ENCODE measurements around the gene SEC16B. TPM values are rescaled to one million over a fixed set of nuclear protein-coding genes. Genes with fewer than 3 reads are reported as not detected.
"Not testable (repeated sequence)": the region's sequence is repeated elsewhere in the genome, so short reads cannot be mapped to it uniquely, and the experiment has no call there.

SEC16B gene
- total and polyA plus RNA-seq, 4 donors = 10.9 to 56.8 (median 29.4) TPM

GRCh38 chr1:177995369-177995768, 25.5 kb upstream of the SEC16B start (continued):
- TF ChIP-seq, protein P1, sequence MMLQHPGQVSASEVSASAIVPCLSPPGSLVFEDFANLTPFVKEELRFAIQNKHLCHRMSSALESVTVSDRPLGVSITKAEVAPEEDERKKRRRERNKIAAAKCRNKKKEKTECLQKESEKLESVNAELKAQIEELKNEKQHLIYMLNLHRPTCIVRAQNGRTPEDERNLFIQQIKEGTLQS (IDR thresholded peaks at IDR 0.05) = no peak

GRCh38 chr1:177986281-177986680, 16.4 kb upstream of the SEC16B start:
- not testable (repeated sequence) for H3K9me3 ChIP-seq (ENCODE audit: control insufficient read depth in 4 of 4, low read length in 3 of 4); H3K27me3 ChIP-seq (ENCODE audit: control insufficient read depth in 4 of 4, insufficient read depth in 4 of 4, low read length in 3 of 4); H3K27ac ChIP-seq (ENCODE audit: low read depth in 1 of 2, low read length in 2 of 2); DNase-seq (ENCODE audit: low spot score); H3K4me3 ChIP-seq (ENCODE audit: low read depth in 1 of 3, low read length in 3 of 3); H3K9ac ChIP-seq (ENCODE audit: low read depth in 1 of 2, low read length in 2 of 2); H3K4me1 ChIP-seq (ENCODE audit: control insufficient read depth in 4 of 4, insufficient read depth in 4 of 4, low read length in 3 of 4); H3K36me3 ChIP-seq (ENCODE audit: control insufficient read depth in 4 of 4, insufficient read depth in 3 of 4, low read depth in 1 of 4, low read length in 3 of 4)
- WGBS = 83% methylated on average over 5 of the region's 5 CpGs

- no peak overlapping the region for H3K27ac ChIP-seq (ENCODE audit: low read depth in 1 of 2, low read length in 2 of 2)
- H3K4me3 ChIP-seq (ENCODE audit: low read depth in 1 of 3, low read length in 3 of 3) = no peak overlapping the region
- H3K36me3 ChIP-seq (ENCODE audit: control insufficient read depth in 4 of 4, insufficient read depth in 3 of 4, low read depth in 1 of 4, low read length in 3 of 4) = peaks cover 0 to 5% (median under 1%) of the 10 kb centered on the region in 4 donors
- TF ChIP-seq EGR1 (IDR thresholded peaks at IDR 0.05; ENCODE audit: low read depth in 2 of 2) = no peak
- no peak for TF ChIP-seq HNF4A (conservative IDR thresholded peaks at IDR 0.05)
- TF ChIP-seq RAD21 (IDR thresholded peaks at IDR 0.05) = no peak
- TF ChIP-seq, protein P2, sequence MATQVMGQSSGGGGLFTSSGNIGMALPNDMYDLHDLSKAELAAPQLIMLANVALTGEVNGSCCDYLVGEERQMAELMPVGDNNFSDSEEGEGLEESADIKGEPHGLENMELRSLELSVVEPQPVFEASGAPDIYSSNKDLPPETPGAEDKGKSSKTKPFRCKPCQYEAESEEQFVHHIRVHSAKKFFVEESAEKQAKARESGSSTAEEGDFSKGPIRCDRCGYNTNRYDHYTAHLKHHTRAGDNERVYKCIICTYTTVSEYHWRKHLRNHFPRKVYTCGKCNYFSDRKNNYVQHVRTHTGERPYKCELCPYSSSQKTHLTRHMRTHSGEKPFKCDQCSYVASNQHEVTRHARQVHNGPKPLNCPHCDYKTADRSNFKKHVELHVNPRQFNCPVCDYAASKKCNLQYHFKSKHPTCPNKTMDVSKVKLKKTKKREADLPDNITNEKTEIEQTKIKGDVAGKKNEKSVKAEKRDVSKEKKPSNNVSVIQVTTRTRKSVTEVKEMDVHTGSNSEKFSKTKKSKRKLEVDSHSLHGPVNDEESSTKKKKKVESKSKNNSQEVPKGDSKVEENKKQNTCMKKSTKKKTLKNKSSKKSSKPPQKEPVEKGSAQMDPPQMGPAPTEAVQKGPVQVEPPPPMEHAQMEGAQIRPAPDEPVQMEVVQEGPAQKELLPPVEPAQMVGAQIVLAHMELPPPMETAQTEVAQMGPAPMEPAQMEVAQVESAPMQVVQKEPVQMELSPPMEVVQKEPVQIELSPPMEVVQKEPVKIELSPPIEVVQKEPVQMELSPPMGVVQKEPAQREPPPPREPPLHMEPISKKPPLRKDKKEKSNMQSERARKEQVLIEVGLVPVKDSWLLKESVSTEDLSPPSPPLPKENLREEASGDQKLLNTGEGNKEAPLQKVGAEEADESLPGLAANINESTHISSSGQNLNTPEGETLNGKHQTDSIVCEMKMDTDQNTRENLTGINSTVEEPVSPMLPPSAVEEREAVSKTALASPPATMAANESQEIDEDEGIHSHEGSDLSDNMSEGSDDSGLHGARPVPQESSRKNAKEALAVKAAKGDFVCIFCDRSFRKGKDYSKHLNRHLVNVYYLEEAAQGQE (IDR thresholded peaks at IDR 0.05) = no peak
- TF ChIP-seq NR2F2 (IDR thresholded peaks at IDR 0.05) = no peak
- no peak for TF ChIP-seq YY1 (IDR thresholded peaks at IDR 0.05)
- TF ChIP-seq, protein P1 (IDR thresholded peaks at IDR 0.05) = no peak
- no peak for TF ChIP-seq FOXA1 (IDR thresholded peaks at IDR 0.05)
- TF ChIP-seq, protein P3, sequence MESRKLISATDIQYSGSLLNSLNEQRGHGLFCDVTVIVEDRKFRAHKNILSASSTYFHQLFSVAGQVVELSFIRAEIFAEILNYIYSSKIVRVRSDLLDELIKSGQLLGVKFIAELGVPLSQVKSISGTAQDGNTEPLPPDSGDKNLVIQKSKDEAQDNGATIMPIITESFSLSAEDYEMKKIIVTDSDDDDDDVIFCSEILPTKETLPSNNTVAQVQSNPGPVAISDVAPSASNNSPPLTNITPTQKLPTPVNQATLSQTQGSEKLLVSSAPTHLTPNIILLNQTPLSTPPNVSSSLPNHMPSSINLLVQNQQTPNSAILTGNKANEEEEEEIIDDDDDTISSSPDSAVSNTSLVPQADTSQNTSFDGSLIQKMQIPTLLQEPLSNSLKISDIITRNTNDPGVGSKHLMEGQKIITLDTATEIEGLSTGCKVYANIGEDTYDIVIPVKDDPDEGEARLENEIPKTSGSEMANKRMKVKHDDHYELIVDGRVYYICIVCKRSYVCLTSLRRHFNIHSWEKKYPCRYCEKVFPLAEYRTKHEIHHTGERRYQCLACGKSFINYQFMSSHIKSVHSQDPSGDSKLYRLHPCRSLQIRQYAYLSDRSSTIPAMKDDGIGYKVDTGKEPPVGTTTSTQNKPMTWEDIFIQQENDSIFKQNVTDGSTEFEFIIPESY (IDR thresholded peaks at IDR 0.05) = no peak
- TF ChIP-seq SP1 (IDR thresholded peaks at IDR 0.05) = no peak
- TF ChIP-seq FOXA2 (IDR thresholded peaks at IDR 0.05) = no peak
- TF ChIP-seq GABPA (IDR thresholded peaks at IDR 0.05 in 1 of 2, conservative IDR thresholded peaks at IDR 0.05 in 1 of 2) = no peak
- no peak overlapping the region for H3K9ac ChIP-seq (ENCODE audit: low read depth in 1 of 2, low read length in 2 of 2)
- H3K27me3 ChIP-seq (ENCODE audit: control insufficient read depth in 4 of 4, insufficient read depth in 4 of 4, low read length in 3 of 4) = no peaks in the 10 kb centered on the region
- H3K9me3 ChIP-seq (ENCODE audit: control insufficient read depth in 4 of 4, low read length in 3 of 4) = no peaks in the 10 kb centered on the region
- WGBS = 90% methylated on average over 1 of the region's 1 CpG
- H3K4me1 ChIP-seq (ENCODE audit: control insufficient read depth in 4 of 4, insufficient read depth in 4 of 4, low read length in 3 of 4) = no peaks in the 10 kb centered on the region
- DNase-seq (ENCODE audit: low spot score) = no peak
These were observed 14.9 kb upstream of the SEC16B start for GRCh38 chr1:177984761-177985160.

All from liver (tissue), 9 donors.